AG09309 (cell line): ENCODE data around the gene MATN4.

Experiments
- DNase-seq: peaks from one replicate; pipeline ENCODE4 v3.0.0-alpha.2; 2010; ENCODE audit warnings: low read depth
- H3K4me3 ChIP-seq: 2 replicates; pipeline ENCODE4 v1.5.1; 2011; ENCODE audit warnings: mild to moderate bottlenecking, low read depth, low read length, moderate library complexity; ENCODE audit not compliant: control insufficient read depth
- TF ChIP-seq, protein P1 (sequence below): IDR thresholded peaks from 2 replicates; pipeline ENCODE4 v1.5.1; 2011; ENCODE audit warnings: mild to moderate bottlenecking, low read depth, low read length, inconsistent platforms; ENCODE audit not compliant: insufficient read depth, control insufficient read depth; ENCODE audit errors: missing control alignments

MATN4 gene

DNA sequence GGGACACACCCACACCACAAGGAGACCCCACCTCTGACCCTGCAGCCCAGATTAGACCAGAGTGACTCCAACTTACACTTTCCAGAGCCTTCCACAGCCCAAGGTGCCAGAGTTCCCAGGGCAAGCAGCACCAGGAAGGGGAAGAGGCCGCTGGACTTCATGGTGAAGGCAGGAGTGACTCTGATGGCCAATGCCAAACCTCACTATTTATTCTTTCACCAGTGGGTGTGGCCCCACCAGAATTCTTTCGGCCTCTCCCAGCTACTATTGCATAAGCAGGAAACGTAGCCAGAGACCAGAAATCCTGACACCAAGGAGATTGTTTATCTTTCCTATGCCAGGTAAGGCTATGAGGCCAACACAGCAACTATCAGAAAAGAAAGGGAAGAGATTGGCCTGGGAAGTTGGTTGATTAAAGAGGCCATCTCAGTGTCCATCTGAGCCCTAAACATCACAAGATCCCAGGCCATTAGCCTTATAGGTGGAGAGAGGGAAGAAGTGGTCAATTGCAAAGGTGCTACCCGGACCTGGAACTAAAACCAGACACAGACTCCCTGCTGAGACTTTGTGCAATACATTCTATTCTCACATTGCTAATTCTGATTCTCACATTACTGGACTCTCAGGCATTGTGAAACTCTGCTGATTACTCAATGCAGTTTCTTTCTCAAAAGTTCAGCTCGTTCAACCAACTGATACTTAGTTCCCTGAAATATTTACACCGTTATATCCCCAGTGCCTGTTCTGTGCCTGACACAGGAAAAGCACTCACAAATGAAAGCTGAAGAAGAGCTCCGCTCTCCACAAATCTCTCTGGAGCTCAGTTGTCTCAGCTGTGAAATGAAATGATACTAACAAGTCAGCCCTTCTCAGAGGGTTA, 53.5 kb downstream of the MATN4 start, which contains the start of gene SLPI:
Gene SLPI (minus strand): TSS at position 182 of the 880 bp plus-strand sequence. CDS start 21 bp downstream, at position 161.
- no peak within 1 kb of the TSS for H3K4me3 ChIP-seq
- peak; percentile 25 for DNase-seq
- TF ChIP-seq, protein P1, sequence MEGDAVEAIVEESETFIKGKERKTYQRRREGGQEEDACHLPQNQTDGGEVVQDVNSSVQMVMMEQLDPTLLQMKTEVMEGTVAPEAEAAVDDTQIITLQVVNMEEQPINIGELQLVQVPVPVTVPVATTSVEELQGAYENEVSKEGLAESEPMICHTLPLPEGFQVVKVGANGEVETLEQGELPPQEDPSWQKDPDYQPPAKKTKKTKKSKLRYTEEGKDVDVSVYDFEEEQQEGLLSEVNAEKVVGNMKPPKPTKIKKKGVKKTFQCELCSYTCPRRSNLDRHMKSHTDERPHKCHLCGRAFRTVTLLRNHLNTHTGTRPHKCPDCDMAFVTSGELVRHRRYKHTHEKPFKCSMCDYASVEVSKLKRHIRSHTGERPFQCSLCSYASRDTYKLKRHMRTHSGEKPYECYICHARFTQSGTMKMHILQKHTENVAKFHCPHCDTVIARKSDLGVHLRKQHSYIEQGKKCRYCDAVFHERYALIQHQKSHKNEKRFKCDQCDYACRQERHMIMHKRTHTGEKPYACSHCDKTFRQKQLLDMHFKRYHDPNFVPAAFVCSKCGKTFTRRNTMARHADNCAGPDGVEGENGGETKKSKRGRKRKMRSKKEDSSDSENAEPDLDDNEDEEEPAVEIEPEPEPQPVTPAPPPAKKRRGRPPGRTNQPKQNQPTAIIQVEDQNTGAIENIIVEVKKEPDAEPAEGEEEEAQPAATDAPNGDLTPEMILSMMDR = no peak

DNA sequence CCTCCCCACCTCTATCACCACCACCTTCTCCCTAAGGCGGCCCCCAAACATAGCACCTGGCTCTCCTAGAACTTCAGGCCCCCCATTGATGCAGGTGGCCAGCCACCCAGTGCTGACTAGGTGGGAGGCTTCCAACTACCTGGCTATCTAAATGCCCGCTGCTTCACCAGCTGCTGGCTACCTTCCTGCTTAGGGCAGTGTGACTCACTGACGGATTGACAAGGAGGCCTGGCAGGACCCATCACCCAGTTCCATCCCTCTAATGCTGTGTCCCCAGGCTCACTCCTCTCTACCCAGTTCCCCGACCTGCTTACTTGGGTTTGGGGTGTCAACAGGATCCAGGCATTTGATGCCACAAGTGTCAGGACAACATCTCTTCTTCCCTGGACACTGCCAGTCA, 54.8 kb downstream of the MATN4 start:
- TF ChIP-seq, protein P1 = no peak
- H3K4me3 ChIP-seq = no peak overlapping the region
- DNase-seq = no peak

- H3K4me3 ChIP-seq = no peak overlapping the region
- DNase-seq = no peak
- TF ChIP-seq, protein P1 = no peak
Measured at GRCh38 chr20:45251884-45252560, 56.1 kb downstream of the MATN4 start.

GRCh38 chr20:45248609-45249008, 59.5 kb downstream of the MATN4 start:
- no peak overlapping the region for H3K4me3 ChIP-seq
- DNase-seq = no peak
- TF ChIP-seq, protein P1 = no peak

DNA sequence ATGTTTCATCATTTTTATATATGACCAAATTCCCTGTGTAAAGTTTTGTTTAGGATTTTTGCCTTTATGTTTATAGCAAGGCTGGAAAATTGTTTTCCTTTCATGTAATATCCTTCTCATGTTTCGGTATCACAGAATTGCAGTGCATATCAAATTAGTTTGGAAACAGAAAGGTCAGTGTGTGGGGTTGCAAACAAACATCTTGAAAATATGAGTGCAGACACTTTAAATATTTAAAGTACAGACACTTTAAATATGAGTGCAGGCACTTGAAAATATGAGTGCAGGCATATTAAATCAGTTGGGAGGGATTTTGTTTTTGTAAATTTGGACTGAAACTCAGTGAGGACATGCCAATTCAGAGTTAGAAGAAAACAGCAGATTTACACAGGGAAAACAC, 60.2 kb downstream of the MATN4 start:
- DNase-seq = no peak
- TF ChIP-seq, protein P1 = no peak
- no peak overlapping the region for H3K4me3 ChIP-seq

- no peak overlapping the region for H3K4me3 ChIP-seq
- TF ChIP-seq, protein P1 = no peak
- DNase-seq = no peak
Measured at GRCh38 chr20:45246109-45246508, 62.0 kb downstream of the MATN4 start.
